HG03575 (cell line): ENCODE results near the gene CEP57L1.
"Not testable (repeated sequence)": the region's sequence is repeated elsewhere in the genome, so short reads cannot be mapped to it uniquely, and the experiment has no call there.

Source experiments
- ATAC-seq: cut with Tn5 transposase; IDR thresholded peaks from one replicate; pipeline ENCODE4 v1.9.1; 2021; ENCODE audit not compliant: unreplicated experiment, insufficient number of reproducible peaks, low FRiP score; ENCODE audit errors: extremely low read depth

Gene CEP57L1

GRCh38 chr6:109148251-109148650 lies 52.9 kb downstream of the CEP57L1 start:
- ATAC-seq = not testable (repeated sequence)

GRCh38 chr6:109148716-109149115 lies 53.4 kb downstream of the CEP57L1 start:
- ATAC-seq = not testable (repeated sequence)

GRCh38 chr6:109153752-109154151 lies 58.4 kb downstream of the CEP57L1 start:
- no peak for ATAC-seq

DNA sequence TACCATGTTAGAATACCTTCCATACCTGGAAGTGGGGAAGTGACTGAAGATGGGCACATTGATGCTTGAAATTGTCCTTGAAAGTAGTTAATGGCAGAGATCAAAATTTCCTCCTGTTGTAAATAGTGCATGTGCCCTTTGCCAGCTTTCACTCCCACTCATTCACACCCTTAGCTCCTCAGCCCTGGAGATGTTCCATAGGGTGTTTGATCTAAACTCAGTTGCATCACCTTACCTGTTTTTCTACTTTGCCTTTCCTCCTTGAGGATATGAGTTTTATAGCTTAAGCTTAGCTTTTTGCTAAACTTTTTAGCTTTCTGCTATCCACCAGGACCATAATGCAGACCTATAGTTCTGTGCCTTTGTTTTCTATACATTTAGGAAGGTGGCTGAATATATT lies 69.0 kb downstream of the CEP57L1 start:
- no peak for ATAC-seq

GRCh38 chr6:109165392-109165974 lies 70.2 kb downstream of the CEP57L1 start:
- no peak for ATAC-seq

GRCh38 chr6:109166673-109167072 lies 71.4 kb downstream of the CEP57L1 start:
- no peak for ATAC-seq

- ATAC-seq = no peak
Measured at GRCh38 chr6:109167562-109167961, 72.3 kb downstream of the CEP57L1 start.

DNA sequence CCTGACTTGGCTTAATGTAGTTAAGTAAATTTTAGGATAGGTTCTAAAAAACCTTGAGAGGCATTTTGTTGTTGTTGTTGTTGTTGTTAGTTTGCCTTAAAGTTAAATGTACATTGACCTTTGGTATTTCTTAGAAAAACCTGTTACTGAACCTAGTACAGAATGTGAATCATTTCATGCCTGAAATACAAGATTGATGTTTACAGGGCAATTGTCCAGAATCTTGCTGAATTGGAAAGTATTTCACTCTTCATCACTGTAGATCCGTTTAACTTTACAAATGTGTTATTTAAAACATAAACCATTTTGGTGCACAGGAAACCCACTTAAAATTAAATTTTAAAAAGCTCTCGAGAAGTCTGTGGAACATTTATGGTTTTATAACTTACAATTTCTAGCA lies 75.0 kb downstream of the CEP57L1 start:
- no peak for ATAC-seq

DNA sequence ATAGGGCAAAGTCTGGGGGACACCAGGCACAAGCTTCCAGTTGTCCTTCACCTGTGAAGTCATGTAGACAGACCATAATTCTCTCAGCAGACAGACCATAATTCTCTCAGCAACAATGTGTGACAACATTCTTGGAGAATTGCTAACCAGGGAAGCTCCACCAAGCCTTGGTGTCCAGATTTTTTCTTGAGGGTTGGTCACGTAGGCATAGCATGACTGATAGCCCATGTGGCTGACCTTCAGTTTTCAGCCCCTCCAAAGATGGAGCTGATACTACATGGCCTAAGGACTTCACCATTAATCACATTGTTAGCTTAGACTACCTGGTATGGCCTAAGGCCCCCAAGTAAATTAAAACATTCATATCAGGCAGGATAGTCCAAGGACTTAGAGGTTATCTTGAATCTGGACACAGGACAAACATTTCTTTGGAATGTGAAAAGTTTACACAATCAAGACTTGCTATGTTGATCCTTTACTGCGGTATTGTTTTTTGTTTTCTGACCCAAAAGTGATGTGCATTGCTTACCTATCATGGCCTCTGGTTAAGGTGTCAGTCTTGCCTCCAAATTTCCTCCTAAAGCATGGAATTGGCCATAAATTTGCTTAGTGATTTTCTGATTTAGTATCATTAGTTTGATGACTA lies 76.9 kb downstream of the CEP57L1 start:
- ATAC-seq = no peak

- no peak for ATAC-seq
Measured at GRCh38 chr6:109174916-109175315, 79.6 kb downstream of the CEP57L1 start.

DNA sequence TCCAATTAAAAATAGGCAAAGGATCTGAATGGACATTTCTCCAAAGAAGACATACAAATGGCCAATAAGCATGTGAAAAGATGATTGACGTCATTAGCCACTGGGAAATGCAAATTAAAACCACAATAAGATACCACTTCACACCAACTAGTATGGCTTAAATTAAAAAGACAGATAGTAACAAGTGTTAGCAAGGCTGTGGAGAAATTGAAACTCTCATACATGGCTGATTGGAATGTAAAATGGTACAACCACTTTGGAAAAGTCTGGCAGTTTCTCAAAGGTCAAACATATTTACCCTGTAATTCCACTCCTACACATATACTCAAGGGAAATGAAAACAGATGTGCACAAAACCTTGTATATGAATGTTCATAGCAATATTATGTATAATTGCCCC lies 83.6 kb downstream of the CEP57L1 start:
- no peak for ATAC-seq

DNA sequence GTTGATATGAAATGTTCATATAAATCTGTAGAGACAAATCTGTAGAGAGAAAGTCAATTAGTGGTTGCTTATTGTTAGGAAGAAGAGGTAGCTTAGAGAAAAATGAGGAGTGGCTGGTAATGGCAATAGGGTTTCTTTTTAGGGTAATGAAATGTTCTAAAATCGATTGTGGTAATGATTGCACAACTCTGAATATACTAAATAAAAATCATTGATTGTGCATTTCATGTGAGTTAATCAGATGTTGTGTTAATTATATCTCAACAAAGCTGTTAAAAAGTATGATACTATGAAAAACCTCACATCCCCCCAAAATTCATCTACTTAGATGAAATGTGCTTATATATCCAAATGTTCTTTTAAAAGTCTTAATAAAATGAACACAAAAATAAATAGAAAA lies 84.2 kb downstream of the CEP57L1 start:
- no peak for ATAC-seq

DNA sequence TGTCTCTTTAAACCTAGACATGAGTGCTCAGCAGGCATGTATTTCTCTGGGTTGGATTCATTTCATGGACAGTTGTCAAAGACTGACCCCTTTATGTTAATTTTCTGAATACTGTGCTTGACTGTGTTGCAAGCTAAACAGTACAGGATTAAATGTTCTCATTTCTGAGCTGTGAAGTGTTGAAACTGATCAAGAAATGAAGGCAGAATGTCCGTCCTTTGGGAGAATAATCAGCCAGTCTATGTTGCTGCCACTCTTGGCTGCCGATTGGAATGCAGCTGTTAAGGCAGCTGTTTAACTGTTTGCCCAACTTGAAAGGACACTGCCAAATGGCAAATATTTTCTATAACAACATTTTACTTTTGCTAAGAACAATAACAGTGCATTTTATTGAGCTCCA lies 87.3 kb downstream of the CEP57L1 start:
- no peak for ATAC-seq

- ATAC-seq = no peak
Measured at GRCh38 chr6:109183109-109183650, 87.9 kb downstream of the CEP57L1 start.

GRCh38 chr6:109184638-109185037 lies 89.3 kb downstream of the CEP57L1 start:
- ATAC-seq = no peak

- no peak for ATAC-seq
Measured at GRCh38 chr6:109186012-109186411, 90.7 kb downstream of the CEP57L1 start.

GRCh38 chr6:109187399-109188114 lies 92.2 kb downstream of the CEP57L1 start:
- no peak for ATAC-seq

GRCh38 chr6:109188115-109188411 lies 92.8 kb downstream of the CEP57L1 start:
- ATAC-seq = no peak

DNA sequence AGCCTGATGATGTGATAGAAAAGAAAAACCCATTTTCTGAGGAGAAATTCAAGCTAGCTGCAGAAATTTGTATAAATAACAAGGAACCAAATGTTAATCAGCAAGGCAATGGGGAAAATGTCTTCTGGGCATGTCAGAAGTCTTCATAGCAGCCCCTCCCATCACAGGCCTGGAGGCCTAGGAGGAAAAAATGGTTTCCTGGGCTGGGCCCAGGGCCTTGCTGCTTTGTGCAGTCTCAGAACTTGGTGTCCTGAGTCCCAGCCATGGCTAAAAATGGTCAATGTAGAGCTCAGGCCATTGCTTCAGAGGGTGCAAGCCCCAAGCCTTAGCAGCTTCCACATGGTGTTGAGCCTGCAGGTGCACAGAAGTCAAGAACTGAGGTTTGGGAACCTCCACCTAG lies 96.1 kb downstream of the CEP57L1 start:
- ATAC-seq = not testable (repeated sequence)

DNA sequence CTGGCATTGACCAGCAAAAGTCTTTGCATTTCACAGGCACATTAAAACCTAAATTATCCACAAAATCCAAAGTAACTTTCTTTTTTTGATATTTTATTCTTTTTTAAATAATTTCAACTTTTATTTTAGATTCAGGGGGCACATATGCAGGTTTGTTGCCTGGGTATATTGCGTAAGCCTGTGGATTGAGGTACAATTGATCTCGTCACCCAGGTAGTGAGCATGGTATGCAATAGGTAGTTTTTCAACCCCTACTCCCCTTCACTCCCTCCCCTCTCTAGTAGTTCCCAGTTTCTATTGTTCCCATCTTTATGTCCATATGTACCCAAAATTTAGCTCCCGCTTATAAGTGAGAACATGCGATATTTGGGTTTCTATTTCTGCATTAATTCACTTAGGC lies 97.6 kb downstream of the CEP57L1 start:
- ATAC-seq = no peak
